ENCODE data around the gene SERPINB13.
A peak's percentile ranks its signal among the peaks of the same experiment; 100 is the strongest.

The SERPINB13 gene

GRCh38 chr18:63586966-63587365, at the start of gene SERPINB13:
Gene SERPINB13 (plus strand): TSS chr18:63587343. CDS start chr18:63588668, 1,325 bp downstream.
- DNase-seq: no peak

GRCh38 chr18:63539904-63540510, 47.1 kb upstream of the SERPINB13 start:
- DNase-seq: no peak

- DNase-seq: no peak
Observed at GRCh38 chr18:63542069-63542468, 45.1 kb upstream of the SERPINB13 start, which contains the start of gene SERPINB12. Gene SERPINB12 (plus strand): TSS chr18:63542369. CDS start chr18:63556160, 13,791 bp downstream.

GRCh38 chr18:63544017-63544416, 43.1 kb upstream of the SERPINB13 start:
- DNase-seq: no peak

GRCh38 chr18:63545000-63545399, 42.1 kb upstream of the SERPINB13 start:
- no peak for DNase-seq

GRCh38 chr18:63550068-63550467, 37.1 kb upstream of the SERPINB13 start:
- no peak for DNase-seq

GRCh38 chr18:63551769-63552168, 35.4 kb upstream of the SERPINB13 start:
- no peak for DNase-seq

- DNase-seq: no peak
Observed at GRCh38 chr18:63552581-63552980, 34.6 kb upstream of the SERPINB13 start.

GRCh38 chr18:63553081-63553480, 34.1 kb upstream of the SERPINB13 start:
- DNase-seq: peak in 1 of 58 donors; percentile 2

- no peak for DNase-seq
Observed at GRCh38 chr18:63559567-63560491, 27.3 kb upstream of the SERPINB13 start.

GRCh38 chr18:63562284-63562683, 24.9 kb upstream of the SERPINB13 start:
- no peak for DNase-seq

- DNase-seq: no peak
Observed at GRCh38 chr18:63564021-63564420, 23.1 kb upstream of the SERPINB13 start.

- no peak for DNase-seq
Observed at GRCh38 chr18:63564561-63564960, 22.6 kb upstream of the SERPINB13 start.

- no peak for DNase-seq
Observed at GRCh38 chr18:63567276-63567675, 19.9 kb upstream of the SERPINB13 start.

- DNase-seq: no peak
Observed at GRCh38 chr18:63567825-63568224, 19.3 kb upstream of the SERPINB13 start.

GRCh38 chr18:63570721-63571120, 16.4 kb upstream of the SERPINB13 start:
- no peak for DNase-seq

- DNase-seq: no peak
Observed at GRCh38 chr18:63575681-63576080, 11.5 kb upstream of the SERPINB13 start.

- no peak for DNase-seq
Observed at GRCh38 chr18:63578357-63578958, 8.7 kb upstream of the SERPINB13 start.

GRCh38 chr18:63579616-63580015, 7.5 kb upstream of the SERPINB13 start:
- no peak for DNase-seq

GRCh38 chr18:63585988-63586387, 1.2 kb upstream of the SERPINB13 start:
- DNase-seq: no peak

- DNase-seq: peak in 2 of 58 donors; percentile 8 to 18
Observed at GRCh38 chr18:63586431-63586830, 712 bp upstream of the SERPINB13 start.

- no peak for DNase-seq
Observed at GRCh38 chr18:63588909-63589308, 1.8 kb downstream of the SERPINB13 start.

Data from anterior cingulate cortex (tissue), 58 donors.